Parathyroid adenoma (tissue), 2 donors: Measurements from ENCODE around the gene M1AP.
A peak's percentile ranks its signal among the peaks of the same experiment; 100 is the strongest.

Experiments
- H2AFZ ChIP-seq: fragments of 300-600 bp; sonication (generic); one replicate; pipeline ENCODE4 v1.7.0; 2017; ENCODE audit warnings: antibody characterized with exemption, mild to moderate bottlenecking
- H3K27ac ChIP-seq: fragments of 300-600 bp; sonication (generic); one replicate; pipeline ENCODE4 v1.7.0; 2017
- H3K27me3 ChIP-seq: fragments of 300-600 bp; sonication (generic); one replicate; pipeline ENCODE4 v1.7.0; 2017; ENCODE audit warnings: low read length; ENCODE audit not compliant: control insufficient read depth, insufficient read depth
- H3K36me3 ChIP-seq: fragments of 300-600 bp; sonication (generic); one replicate; pipeline ENCODE4 v1.7.0; 2017; ENCODE audit warnings: low read length; ENCODE audit not compliant: control insufficient read depth, insufficient read depth
- H3K4me1 ChIP-seq: fragments of 300-600 bp; sonication (generic); one replicate; pipeline ENCODE4 v1.7.0; 2017; ENCODE audit warnings: control low read depth
- H3K4me2 ChIP-seq: fragments of 300-600 bp; sonication (generic); one replicate; pipeline ENCODE4 v1.7.0; 2017; ENCODE audit warnings: low read length
- H3K4me3 ChIP-seq: fragments of 300-600 bp; sonication (generic); one replicate; pipeline ENCODE4 v1.7.0; 2017; ENCODE audit warnings: low read depth, low read length
- H3K79me2 ChIP-seq: fragments of 300-600 bp; sonication (generic); one replicate; pipeline ENCODE4 v1.7.0; 2017; ENCODE audit warnings: control low read depth
- H3K9ac ChIP-seq: fragments of 300-600 bp; sonication (generic); one replicate; pipeline ENCODE4 v1.7.0; 2017; ENCODE audit warnings: mild to moderate bottlenecking
- H3K9me3 ChIP-seq: fragments of 300-600 bp; sonication (generic); one replicate; pipeline ENCODE4 v1.7.0; 2017; ENCODE audit warnings: low read length; ENCODE audit not compliant: control insufficient read depth
- TF ChIP-seq, protein P1 (sequence below): fragments of 300-600 bp; sonication (generic); IDR thresholded peaks from one replicate; pipeline ENCODE4 v1.7.0; 2017; ENCODE audit warnings: antibody characterized with exemption, mild to moderate bottlenecking
- donor health status: primary hyperparathyroidism.

The M1AP gene

DNA sequence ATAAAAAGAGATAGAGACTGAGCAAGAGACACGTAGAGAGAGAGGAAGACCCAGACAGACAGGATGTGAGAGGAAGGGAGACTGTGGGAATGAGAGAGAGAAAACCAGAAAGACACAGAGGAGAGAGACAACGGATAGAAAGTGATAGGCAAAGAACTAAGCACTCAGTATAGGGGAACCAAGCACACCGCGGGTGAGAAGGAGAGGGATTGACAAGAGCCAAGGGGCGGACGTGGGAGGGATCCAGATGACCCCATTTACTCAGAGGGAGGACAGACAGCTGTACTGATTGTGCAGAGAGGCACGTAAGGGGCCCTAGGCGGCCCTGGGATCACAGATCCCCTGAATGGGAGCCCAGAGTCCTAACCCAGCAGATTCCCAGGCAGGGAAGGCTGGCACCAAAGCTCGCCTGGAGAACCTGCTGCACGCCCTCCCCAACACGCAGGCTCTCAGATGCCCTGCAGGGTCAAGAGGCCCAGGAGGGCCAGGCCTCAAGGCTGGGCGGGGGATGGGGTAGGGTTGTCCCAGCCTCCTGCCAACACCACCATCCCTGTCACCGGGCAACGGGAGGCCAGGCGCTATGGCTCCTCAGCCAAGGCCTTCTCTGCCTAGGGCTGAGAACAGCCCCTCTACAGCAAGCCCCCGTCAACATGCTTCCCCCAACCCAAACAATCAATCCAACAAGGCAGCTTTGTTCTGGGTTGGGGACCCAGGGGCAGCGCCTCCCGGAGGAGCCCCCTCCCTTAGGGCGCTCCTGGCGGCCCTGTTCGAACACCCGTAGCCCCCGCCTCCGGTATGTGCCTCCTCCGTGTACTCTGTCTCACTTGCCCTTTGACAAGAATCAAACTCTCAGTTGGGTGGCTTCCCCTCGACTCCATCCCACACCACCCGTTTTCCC lies 95.0 kb downstream of the M1AP start:
- H3K4me2 ChIP-seq, result peak overlapping the region; percentile 64
- peak overlapping the region; percentile 15 for H3K27ac ChIP-seq
- H3K4me3 ChIP-seq, result no peak overlapping the region
- H3K79me2 ChIP-seq, result no peaks in the 10 kb centered on the region
- H2AFZ ChIP-seq, result peak overlapping the region; percentile 96
- H3K9ac ChIP-seq, result no peak overlapping the region
- peaks cover 10% of the 10 kb centered on the region for H3K4me1 ChIP-seq
- no peaks in the 10 kb centered on the region for H3K36me3 ChIP-seq
- TF ChIP-seq, protein P1, sequence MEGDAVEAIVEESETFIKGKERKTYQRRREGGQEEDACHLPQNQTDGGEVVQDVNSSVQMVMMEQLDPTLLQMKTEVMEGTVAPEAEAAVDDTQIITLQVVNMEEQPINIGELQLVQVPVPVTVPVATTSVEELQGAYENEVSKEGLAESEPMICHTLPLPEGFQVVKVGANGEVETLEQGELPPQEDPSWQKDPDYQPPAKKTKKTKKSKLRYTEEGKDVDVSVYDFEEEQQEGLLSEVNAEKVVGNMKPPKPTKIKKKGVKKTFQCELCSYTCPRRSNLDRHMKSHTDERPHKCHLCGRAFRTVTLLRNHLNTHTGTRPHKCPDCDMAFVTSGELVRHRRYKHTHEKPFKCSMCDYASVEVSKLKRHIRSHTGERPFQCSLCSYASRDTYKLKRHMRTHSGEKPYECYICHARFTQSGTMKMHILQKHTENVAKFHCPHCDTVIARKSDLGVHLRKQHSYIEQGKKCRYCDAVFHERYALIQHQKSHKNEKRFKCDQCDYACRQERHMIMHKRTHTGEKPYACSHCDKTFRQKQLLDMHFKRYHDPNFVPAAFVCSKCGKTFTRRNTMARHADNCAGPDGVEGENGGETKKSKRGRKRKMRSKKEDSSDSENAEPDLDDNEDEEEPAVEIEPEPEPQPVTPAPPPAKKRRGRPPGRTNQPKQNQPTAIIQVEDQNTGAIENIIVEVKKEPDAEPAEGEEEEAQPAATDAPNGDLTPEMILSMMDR, result no peak
- H3K9me3 ChIP-seq, result no peaks in the 10 kb centered on the region
- H3K27me3 ChIP-seq, result no peaks in the 10 kb centered on the region

DNA sequence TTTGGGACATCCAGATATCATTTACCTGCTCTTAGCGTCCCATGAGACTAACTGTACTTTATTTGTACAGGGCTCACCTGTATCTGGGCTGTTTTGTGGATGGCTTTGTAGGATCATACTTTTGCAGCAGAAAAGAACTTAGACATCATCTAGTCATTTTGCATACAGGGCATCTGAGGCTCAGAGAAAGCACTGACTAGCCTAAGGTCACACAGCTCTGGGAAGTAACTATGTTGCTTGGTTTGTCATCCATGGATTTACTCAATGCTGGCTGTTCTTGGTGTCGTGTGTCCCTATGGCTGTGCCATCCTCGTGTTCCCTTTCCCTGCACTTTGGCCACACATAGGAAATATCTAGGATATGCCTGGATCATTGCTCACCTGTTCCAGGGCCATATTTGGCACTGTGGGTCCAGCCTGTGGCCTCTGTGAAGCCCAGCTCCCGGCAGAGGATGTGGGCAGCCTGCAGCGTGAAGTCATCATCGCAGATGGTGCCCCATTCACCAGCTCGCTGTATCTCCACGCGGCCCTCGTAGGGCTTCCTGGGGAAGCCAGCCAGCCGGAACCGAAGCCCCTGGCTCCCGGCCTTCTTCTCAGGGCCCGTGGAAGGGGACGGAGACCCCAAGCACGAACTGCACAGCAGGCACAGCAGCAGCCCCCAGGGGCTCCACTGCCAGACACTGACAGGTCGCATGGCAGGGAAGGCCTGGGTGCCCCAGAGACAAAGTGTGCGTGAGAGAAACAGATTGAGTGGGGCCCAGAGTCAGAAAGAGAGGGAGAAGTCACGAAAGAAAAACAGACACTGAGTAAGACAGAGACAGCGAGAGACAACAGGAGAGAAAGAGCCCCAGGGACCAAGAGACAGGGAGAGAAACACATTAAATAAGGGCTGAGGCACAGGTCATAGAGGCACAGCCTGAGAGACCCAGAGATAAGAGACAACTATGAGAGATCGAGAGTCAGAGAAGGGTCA lies 95.9 kb downstream of the M1AP start:
- no peak overlapping the region for H3K9ac ChIP-seq
- H3K27ac ChIP-seq, result no peak overlapping the region
- H3K9me3 ChIP-seq, result no peaks in the 10 kb centered on the region
- TF ChIP-seq, protein P1, result no peak
- no peaks in the 10 kb centered on the region for H3K79me2 ChIP-seq
- peaks cover 10% of the 10 kb centered on the region for H3K4me1 ChIP-seq
- no peak overlapping the region for H3K4me3 ChIP-seq
- no peaks in the 10 kb centered on the region for H3K36me3 ChIP-seq
- H3K4me2 ChIP-seq, result no peak overlapping the region
- no peaks in the 10 kb centered on the region for H3K27me3 ChIP-seq
- H2AFZ ChIP-seq, result no peak overlapping the region

DNA sequence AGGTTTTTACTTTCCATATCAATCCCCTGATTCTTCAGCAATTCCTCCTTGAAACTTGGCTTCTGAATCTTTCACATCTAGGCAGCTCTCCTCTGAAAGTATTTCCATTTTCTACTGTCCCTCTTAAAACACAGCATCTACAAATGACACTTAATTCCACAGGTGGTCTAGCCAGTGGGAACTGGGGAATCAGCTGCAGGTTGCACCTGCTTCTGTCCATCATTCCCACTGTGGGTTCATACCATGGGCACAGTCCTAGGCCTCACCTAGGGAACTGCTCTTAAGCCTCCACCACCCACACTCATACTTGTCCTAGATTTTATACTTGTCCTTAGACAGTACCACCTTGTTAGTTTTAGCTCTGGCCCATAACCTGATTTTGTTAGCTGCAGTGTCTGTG lies 96.6 kb downstream of the M1AP start:
- H3K36me3 ChIP-seq, result no peaks in the 10 kb centered on the region
- no peak overlapping the region for H3K4me2 ChIP-seq
- H3K4me3 ChIP-seq, result no peak overlapping the region
- H3K27ac ChIP-seq, result no peak overlapping the region
- no peaks in the 10 kb centered on the region for H3K79me2 ChIP-seq
- peaks cover 10% of the 10 kb centered on the region for H3K4me1 ChIP-seq
- H2AFZ ChIP-seq, result no peak overlapping the region
- H3K9ac ChIP-seq, result no peak overlapping the region
- H3K9me3 ChIP-seq, result no peaks in the 10 kb centered on the region
- TF ChIP-seq, protein P1, result no peak
- H3K27me3 ChIP-seq, result no peaks in the 10 kb centered on the region

DNA sequence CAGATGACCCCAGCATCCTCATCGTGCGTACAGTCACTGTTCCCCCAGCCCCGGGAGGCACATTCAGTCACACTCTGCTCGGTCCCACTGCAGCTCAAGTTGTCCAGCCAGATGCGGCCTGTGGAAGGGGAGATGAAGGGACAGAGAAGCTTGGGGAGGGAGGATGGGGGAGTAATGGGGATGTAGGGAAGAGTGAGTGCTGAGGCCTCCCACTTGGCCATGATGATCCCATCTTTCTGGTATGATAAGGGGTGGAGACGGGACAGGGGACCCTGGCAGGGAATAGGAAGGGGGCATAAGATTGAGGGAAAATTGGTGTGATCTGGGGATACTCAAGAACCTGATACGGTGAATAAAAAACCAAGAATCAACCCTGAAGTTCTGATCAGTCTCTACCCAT lies 97.9 kb downstream of the M1AP start:
- Histone ChIP-seq H2AFZ (no peak overlapping the region), H3K79me2 (no peaks in the 10 kb centered on the region), H3K9me3 (no peaks in the 10 kb centered on the region), H3K9ac (no peak overlapping the region), H3K4me3 (no peak overlapping the region), H3K36me3 (no peaks in the 10 kb centered on the region), H3K4me1 (peaks cover 10% of the 10 kb centered on the region), H3K27ac (no peak overlapping the region), H3K27me3 (no peaks in the 10 kb centered on the region), H3K4me2 (no peak overlapping the region)
- TF ChIP-seq, protein P1, result no peak
